GM18858 (cell line): ENCODE data around the gene PDXP.
"Not testable (repeated sequence)": the region's sequence is repeated elsewhere in the genome, so short reads cannot be mapped to it uniquely, and the experiment has no call there.

Experiments
- ATAC-seq: cut with Tn5 transposase; IDR thresholded peaks from one replicate; pipeline ENCODE4 v1.9.1; 2021; ENCODE audit not compliant: unreplicated experiment

Gene PDXP

GRCh38 chr22:37658133-37659065, at the start of gene PDXP:
TSS of gene PDXP (plus strand) at chr22:37658723. CDS start at chr22:37658783, 60 bp downstream.
- ATAC-seq: peak; percentile 63

DNA sequence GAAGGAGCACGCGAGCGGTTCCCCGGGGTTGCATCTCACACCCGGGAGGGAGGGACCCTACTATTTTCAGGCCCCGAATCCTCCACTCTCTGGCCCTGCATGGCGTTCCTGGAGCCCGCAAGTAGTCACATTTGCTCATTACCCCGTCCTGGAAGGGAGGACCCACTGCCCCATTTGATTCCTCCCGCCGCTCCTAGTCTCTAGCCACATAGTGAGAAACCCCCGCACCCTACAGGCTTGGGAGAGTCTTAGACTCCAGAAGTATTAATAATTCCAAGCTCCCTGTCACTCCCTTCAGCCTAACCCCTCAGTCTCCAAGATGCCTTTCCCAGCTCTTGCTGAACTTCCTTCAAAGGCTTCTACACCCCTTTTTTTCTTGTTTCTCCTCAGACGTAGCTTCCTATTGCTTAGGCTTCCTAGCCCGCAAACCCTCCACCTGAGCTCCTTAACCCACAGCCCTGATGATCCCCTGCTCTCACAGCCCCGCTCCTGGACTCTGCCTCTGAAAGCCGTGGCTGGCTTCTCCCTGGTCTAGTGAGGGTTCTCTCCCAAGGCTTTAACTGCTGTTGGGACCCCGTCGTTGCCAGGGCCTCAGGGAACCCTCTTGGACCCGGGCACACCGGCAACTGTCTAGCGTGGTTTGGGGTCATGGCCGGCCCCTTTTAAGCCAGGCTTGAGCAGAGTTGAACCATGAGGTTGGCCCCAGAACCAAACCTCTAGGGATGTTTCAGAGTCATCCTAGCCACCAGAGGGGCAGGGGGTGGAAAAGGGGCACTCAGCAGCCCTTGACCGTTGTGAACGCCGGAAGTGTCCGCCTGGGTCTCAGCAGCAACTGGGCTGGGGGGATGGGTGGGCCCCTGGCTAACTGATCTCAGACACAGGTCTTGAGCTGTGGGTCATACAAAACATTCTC, 49.0 kb upstream of the PDXP start:
- ATAC-seq: no peak

DNA sequence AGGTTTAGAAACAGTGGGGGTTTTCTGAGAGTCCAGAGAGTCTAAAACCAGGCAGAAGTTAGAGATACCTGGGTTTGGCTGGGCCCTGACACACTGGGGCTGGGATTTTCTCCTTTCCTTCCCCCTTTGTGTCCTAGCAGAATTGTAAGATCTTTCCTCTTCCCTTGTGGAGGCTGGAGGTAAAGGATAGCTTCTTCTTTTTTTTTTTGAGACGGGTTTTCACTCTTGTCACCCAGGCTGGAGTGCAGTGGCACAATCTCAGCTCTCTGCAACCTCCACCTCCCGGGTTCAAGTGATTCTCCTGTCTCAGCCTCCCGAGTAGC, 48.4 kb upstream of the PDXP start:
- ATAC-seq: not testable (repeated sequence)

DNA sequence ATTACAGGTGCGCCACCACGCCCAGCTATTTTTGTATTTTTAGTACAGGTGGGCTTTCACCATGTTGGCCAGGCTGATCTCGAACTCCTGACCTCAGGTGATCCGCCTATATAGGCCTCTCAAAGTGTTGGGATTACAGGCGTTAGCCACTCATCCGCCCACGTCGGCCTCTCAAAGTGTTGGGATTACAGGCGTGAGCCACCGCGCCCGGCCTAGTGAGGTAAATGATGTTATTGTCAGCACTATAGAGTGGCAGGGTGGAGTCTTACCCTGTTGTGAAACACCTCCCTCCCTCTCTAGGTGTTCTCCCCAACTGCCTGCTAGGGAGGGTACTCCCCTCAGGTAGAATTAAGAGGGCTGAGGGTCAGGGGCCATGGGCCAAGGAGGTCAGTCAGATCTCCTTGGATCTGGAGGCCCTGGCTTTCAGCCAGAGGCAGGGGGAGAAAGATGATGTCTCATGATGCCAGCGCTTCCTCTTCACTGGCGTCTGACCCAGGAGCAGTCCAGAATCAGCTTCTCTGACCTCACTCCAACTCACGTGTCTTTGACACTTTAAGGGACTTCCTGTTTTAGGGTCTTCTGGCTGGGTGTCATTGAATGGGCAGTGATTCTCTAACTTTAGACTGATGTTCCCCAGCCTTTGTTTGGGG, 47.9 kb upstream of the PDXP start:
- no peak for ATAC-seq

GRCh38 chr22:37611207-37611606, 47.3 kb upstream of the PDXP start:
- no peak for ATAC-seq

GRCh38 chr22:37616201-37617083, 42.1 kb upstream of the PDXP start:
- no peak for ATAC-seq

GRCh38 chr22:37617431-37617830, 41.1 kb upstream of the PDXP start:
- no peak for ATAC-seq

DNA sequence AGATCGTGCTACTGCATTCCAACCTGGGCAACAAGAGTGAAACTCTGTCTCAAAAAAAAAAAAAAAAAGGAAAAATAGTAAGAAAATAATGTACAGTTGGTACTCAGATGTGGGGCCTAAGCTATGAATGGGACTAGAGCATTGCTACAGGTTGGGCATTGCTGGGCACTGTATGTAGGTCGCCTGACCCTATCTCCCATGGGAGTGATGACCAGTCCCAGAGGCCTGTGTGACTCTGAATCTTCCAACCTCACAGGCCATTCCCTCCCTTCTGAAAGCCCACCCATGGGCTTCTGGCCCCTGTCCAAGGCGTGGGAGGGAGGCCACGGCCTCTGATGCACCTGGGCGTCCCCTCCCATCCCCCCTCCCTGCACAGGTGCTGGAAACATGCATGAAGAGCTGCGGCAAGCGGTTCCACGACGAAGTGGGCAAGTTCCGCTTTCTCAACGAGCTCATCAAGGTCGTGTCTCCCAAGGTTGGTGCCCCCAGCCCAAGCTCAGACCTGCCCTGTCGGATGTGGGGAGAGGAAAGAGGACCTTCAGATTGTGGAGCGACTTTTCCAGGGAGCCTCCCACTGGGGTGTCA, 40.4 kb upstream of the PDXP start:
- ATAC-seq: no peak

DNA sequence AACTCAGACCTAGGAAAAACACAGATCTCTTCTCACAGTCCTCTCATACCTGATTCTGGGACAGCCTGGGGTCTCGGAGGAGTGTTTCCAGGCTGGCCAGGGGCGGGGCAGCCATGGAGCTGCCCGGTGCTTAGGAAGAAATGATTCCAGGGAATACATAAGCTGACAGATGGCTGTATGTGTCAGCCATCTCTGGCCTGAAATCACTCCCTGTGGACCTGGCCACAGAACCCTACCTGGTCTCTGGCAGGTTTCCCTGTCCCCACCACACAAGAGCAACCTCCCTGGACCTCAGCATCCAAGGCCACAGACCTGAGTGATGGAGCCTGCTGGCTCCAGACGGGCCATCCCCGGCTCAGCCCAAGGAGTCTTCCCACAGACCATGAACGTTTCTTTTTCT, 39.8 kb upstream of the PDXP start:
- no peak for ATAC-seq

DNA sequence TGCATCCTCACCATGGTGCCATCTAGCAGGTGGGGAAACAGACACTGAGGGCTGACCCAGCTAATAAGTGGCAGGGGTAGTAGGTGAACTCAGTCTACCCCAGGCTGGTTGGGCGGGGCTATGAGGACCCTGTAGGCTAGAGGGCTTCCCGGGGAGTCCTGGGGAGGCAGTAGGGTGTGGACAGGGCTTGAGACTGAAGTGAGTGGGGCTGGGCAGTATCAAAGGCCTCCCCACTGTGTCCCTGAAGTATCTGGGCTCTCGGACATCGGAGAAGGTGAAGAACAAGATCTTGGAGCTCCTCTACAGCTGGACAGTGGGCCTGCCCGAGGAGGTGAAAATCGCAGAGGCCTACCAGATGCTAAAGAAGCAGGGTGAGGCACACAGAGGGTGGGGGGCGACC, 38.5 kb upstream of the PDXP start:
- no peak for ATAC-seq

GRCh38 chr22:37621352-37621860, 37.1 kb upstream of the PDXP start:
- no peak for ATAC-seq

DNA sequence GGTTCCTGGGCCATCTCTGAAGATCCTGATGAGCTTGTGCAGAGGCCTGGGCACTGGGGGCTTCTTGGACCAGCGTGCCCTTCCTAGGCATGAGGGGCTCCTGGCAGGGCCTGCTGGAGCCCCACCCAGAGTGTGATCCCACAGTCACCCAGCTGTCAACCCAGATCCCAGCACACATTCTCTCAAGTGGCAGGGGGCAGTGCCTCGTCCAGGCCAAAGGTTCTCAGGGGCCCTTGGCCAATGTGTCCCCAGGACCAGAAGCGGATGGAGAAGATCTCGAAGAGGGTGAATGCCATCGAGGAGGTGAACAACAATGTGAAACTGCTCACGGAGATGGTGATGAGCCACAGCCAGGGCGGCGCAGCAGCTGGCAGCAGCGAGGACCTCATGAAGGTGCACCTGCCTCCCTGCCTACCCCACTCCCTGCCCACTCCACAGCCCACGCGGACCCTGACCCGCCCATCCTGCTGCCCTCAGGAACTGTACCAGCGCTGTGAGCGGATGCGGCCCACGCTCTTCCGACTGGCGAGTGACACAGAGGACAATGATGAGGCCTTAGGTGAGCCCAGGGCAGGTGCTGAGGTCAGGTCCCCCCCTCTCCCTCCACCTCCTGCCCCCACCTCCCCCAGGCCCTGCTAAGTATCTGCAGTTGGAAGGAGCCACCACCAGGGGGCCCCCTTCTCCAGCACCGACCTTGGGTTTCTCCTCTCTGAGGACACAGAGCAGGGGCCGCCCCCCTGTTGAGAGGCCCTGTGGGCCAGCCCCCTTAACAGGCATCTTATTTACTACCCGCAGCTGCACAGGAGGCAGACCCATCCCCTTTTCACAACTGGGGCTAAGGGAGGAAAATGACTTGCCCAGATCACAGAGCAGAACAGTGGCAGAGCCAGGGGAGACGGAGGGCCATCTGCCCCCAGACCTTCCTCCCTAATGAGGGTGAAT, 35.2 kb upstream of the PDXP start:
- ATAC-seq: no peak

DNA sequence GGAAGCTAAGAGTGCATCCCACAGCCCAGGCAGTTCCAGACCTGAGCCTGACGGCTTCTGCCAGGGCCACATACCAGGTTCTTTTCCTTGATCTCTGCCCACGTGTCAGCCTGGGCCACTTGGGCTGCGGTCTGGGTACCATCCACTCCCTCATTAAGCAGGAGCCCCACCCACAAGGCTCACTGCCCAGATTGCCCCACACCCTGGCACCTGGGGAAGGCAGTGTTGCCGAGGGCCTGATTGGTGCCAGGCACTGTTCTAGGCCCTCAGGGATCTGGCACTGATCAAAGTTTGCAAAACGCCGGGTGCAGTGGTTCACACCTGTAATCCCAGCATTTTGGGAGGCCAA, 34.5 kb upstream of the PDXP start:
- no peak for ATAC-seq

DNA sequence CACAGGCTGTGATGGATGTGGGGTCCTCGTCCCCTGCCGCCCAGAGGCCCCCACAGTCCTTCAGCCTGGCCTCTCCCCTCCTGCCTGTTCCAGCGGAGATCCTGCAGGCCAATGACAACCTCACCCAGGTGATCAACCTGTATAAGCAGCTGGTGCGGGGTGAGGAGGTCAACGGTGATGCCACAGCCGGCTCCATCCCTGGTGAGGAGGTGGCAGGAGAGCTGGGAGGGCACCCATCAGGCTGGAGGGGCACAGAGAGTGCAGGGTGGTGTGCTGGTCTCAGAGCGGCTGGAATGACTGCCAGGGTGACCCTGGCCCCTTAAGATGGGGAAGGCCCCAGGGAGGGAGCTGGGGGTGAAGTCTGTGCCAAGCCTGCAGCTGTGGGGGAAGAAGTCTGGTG, 33.6 kb upstream of the PDXP start:
- ATAC-seq: no peak

- ATAC-seq: no peak
Observed at GRCh38 chr22:37625737-37626136, 32.8 kb upstream of the PDXP start.

DNA sequence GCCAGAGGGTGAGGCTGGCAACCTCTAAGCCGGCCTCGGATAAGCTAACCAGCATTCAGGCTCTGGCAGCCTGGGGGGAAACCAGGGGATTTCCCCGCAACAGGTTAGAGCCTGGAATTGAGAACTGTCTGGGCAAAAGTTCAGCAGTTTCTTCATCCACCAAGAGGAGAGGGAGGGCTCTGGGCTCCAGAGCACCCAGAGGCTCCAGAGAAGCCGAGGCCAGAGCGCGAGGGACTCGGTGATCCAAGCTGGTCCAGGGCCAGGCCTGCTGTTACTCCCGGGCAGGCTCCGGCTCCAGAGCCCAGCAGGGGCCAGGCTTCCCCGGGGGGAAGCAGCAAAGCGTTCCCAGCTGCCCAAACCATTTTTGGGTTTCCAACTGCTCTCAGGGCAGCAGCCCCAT, 32.4 kb upstream of the PDXP start:
- ATAC-seq: no peak

- ATAC-seq: no peak
Observed at GRCh38 chr22:37626556-37627075, 31.9 kb upstream of the PDXP start.

DNA sequence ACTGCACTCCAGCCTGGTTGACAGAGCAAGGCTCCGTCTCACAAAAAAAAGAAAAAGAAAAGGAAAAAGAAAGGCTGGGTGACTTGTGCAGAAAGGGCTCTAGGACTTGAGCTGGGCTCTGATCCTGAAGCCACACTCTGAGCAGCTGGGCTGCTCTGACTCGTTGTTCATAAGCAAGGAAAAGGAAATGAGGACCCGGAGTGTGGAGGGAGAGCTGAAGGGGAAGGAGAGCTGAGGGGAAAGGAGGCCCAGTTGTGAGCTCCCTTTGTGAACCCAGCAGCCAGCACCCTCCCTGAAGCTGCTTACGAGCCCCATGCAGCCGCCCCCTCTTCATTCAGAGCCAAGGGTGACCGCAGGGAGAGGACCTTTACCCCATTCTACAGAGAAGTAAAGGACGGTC, 31.4 kb upstream of the PDXP start:
- ATAC-seq: no peak

- no peak for ATAC-seq
Observed at GRCh38 chr22:37627545-37627944, 31.0 kb upstream of the PDXP start.
